GM19240 (cell line): ENCODE measurements around the gene RNF146.
"Not testable (repeated sequence)": the region's sequence is repeated elsewhere in the genome, so short reads cannot be mapped to it uniquely, and the experiment has no call there.

Source experiments
- DNase-seq: peaks from one replicate; pipeline ENCODE4 v3.0.0; 2011; ENCODE audit warnings: low spot score; ENCODE audit not compliant: insufficient read length

RNF146 gene

GRCh38 chr6:127266178-127266891 lies at the start of gene RNF146:
RNF146 (plus strand) TSS chr6:127266864; CDS start chr6:127280339, 13,475 bp downstream.
- peak; percentile 52 for DNase-seq

- no peak for DNase-seq
Observed at GRCh38 chr6:127219869-127220268, 46.8 kb upstream of the RNF146 start.

- no peak for DNase-seq
Observed at GRCh38 chr6:127221201-127221600, 45.5 kb upstream of the RNF146 start.

- DNase-seq, result no peak
Observed at GRCh38 chr6:127222418-127222817, 44.2 kb upstream of the RNF146 start.

- no peak for DNase-seq
Observed at GRCh38 chr6:127225497-127225896, 41.2 kb upstream of the RNF146 start.

GRCh38 chr6:127233819-127234218 lies 32.8 kb upstream of the RNF146 start:
- not testable (repeated sequence) for DNase-seq

- no peak for DNase-seq
Observed at GRCh38 chr6:127243501-127243900, 23.2 kb upstream of the RNF146 start.

- no peak for DNase-seq
Observed at GRCh38 chr6:127247114-127248096, 19.3 kb upstream of the RNF146 start.

- DNase-seq, result no peak
Observed at GRCh38 chr6:127249621-127250020, 17.0 kb upstream of the RNF146 start.

- DNase-seq, result no peak
Observed at GRCh38 chr6:127255286-127255685, 11.4 kb upstream of the RNF146 start.

GRCh38 chr6:127262896-127263295 lies 3.8 kb upstream of the RNF146 start:
- no peak for DNase-seq

GRCh38 chr6:127263481-127263880 lies 3.2 kb upstream of the RNF146 start:
- DNase-seq, result no peak

GRCh38 chr6:127266892-127267645 lies 405 bp downstream of the RNF146 start:
- peak; percentile 28 for DNase-seq

GRCh38 chr6:127267646-127268625 lies 1.3 kb downstream of the RNF146 start:
- peak; percentile 1 for DNase-seq

- no peak for DNase-seq
Observed at GRCh38 chr6:127272576-127272975, 5.9 kb downstream of the RNF146 start.

GRCh38 chr6:127273499-127273898 lies 6.8 kb downstream of the RNF146 start:
- DNase-seq, result no peak

- DNase-seq, result no peak
Observed at GRCh38 chr6:127276331-127276730, 9.7 kb downstream of the RNF146 start.

- no peak for DNase-seq
Observed at GRCh38 chr6:127277878-127278843, 11.5 kb downstream of the RNF146 start.

- no peak for DNase-seq
Observed at GRCh38 chr6:127279815-127280214, 13.2 kb downstream of the RNF146 start.
